Mesendoderm (in vitro differentiated cells): ENCODE measurements around the gene KREMEN2.

Experiments used
- DNase-seq: peaks from one replicate; pipeline ENCODE4 v3.0.0; 2013
- H2AK5ac ChIP-seq: 2 replicates; pipeline ENCODE4 v1.6.1; 2013; ENCODE audit warnings: low read length, inconsistent platforms
- H2BK120ac ChIP-seq: 2 replicates; pipeline ENCODE4 v1.6.1; 2013; ENCODE audit warnings: low read depth, mild to moderate bottlenecking, low read length, moderate library complexity, mixed read lengths
- H2BK15ac ChIP-seq: replicated peaks from 2 replicates; pipeline ENCODE4 v1.6.1; 2013; ENCODE audit warnings: low read depth, mild to moderate bottlenecking, moderate library complexity
- H2BK5ac ChIP-seq: 2 replicates; pipeline ENCODE4 v1.6.1; 2013; ENCODE audit warnings: low read length, inconsistent platforms
- H3K18ac ChIP-seq: 2 replicates; pipeline ENCODE4 v1.6.1; 2013; ENCODE audit warnings: mild to moderate bottlenecking, low read length, mixed read lengths
- H3K23ac ChIP-seq: one replicate; pipeline ENCODE4 v1.6.1; 2013; ENCODE audit warnings: low read length
- H3K27ac ChIP-seq: 2 replicates; pipeline ENCODE4 v1.5.1; 2013; ENCODE audit warnings: low read depth, mild to moderate bottlenecking, inconsistent platforms, low read length, moderate library complexity
- H3K27me3 ChIP-seq: 2 replicates; pipeline ENCODE4 v1.6.1; 2013; ENCODE audit warnings: low read length, control low read depth, mild to moderate bottlenecking, inconsistent platforms; ENCODE audit not compliant: insufficient read depth, poor library complexity
- H3K36me3 ChIP-seq: 2 replicates; pipeline ENCODE4 v1.6.1; 2013; ENCODE audit warnings: low read length, inconsistent platforms; ENCODE audit not compliant: control insufficient read depth, insufficient read depth
- H3K4ac ChIP-seq: one replicate; pipeline ENCODE4 v1.6.1; 2013; ENCODE audit warnings: low read depth, mild to moderate bottlenecking, low read length, moderate library complexity
- H3K4me1 ChIP-seq: 2 replicates; pipeline ENCODE4 v1.6.1; 2013; ENCODE audit warnings: low read depth, low read length, inconsistent platforms; ENCODE audit not compliant: control insufficient read depth
- H3K4me2 ChIP-seq: 2 replicates; pipeline ENCODE4 v1.6.1; 2013; ENCODE audit warnings: low read length
- H3K4me3 ChIP-seq: 2 replicates; pipeline ENCODE4 v1.5.1; 2013; ENCODE audit warnings: mild to moderate bottlenecking, low read length
- H3K56ac ChIP-seq: one replicate; pipeline ENCODE4 v1.6.1; 2013; ENCODE audit warnings: low read length
- H3K79me1 ChIP-seq: 2 replicates; pipeline ENCODE4 v1.6.1; 2013; ENCODE audit warnings: low read length, inconsistent platforms
- H3K79me2 ChIP-seq: 2 replicates; pipeline ENCODE4 v1.6.1; 2013; ENCODE audit warnings: mild to moderate bottlenecking, low read length; ENCODE audit not compliant: control insufficient read depth, insufficient read depth
- H3K9ac ChIP-seq: 2 replicates; pipeline ENCODE4 v1.6.1; 2013; ENCODE audit warnings: low read length, inconsistent platforms
- H4K5ac ChIP-seq: one replicate; pipeline ENCODE4 v1.6.1; 2013; ENCODE audit warnings: low read length
- H4K8ac ChIP-seq: one replicate; pipeline ENCODE4 v1.6.1; 2013; ENCODE audit warnings: low read depth, mild to moderate bottlenecking, control low read depth, low read length, moderate library complexity
- WGBS: extraction: QIAGEN DNeasy Blood & Tissue Kit; methylation state at CpG from one replicate; pipeline ENCODE4 v1.1.7; 2013; ENCODE audit warnings: low lambda C conversion rate, missing lambda C conversion rate; ENCODE audit not compliant: insufficient coverage; ENCODE audit errors: extremely low coverage; 5-methylcytosine and 5-hydroxymethylcytosine counted together

The KREMEN2 gene

GRCh38 chr16:2976201-2976600 is 12.1 kb downstream of the KREMEN2 start:
- Histone ChIP-seq H2BK15ac (no peak overlapping the region), H2BK5ac (no peak overlapping the region), H3K56ac (no peak overlapping the region), H3K4me3 (no peak overlapping the region), H3K27ac (no peak overlapping the region), H4K8ac (no peak overlapping the region), H2BK120ac (no peak overlapping the region), H3K79me2 (peaks cover 11% of the 10 kb centered on the region), H3K9ac (no peak overlapping the region), H3K4ac (no peak overlapping the region), H3K4me2 (no peak overlapping the region), H3K79me1 (peaks cover 11% of the 10 kb centered on the region), H3K23ac (no peak overlapping the region), H4K5ac (no peak overlapping the region), H3K18ac (no peak overlapping the region), H3K36me3 (peaks cover 10% of the 10 kb centered on the region), H3K4me1 (no peaks in the 10 kb centered on the region), H3K27me3 (no peaks in the 10 kb centered on the region), H2AK5ac (no peak overlapping the region)
- no peak for DNase-seq
- no CpG with 5 or more reads among the region's 7 CpGs for WGBS

DNA sequence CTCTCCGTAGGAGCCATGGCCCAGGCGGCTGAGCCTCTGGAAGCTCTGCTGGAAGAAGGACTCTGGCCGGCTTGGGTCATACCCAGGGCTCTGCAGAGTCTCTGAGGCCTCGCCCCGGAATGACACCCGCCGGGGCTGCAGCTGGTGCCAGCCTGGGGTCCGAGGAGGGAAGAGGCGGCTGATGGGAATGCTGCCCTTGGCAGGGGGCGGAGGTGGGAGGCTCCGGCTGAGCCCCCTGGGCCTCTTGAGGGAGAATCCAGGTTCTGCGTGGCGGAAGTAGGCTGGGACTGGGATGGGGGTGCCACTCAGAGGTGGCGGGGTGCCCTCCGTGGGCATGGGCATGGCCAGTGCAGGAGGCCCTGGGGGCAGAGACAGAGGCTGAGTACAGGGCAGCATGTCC is 12.6 kb downstream of the KREMEN2 start:
- H2BK15ac ChIP-seq = no peak overlapping the region
- no peak overlapping the region for H2AK5ac ChIP-seq
- no peak overlapping the region for H4K8ac ChIP-seq
- H3K18ac ChIP-seq = no peak overlapping the region
- H3K36me3 ChIP-seq = peaks cover 10% of the 10 kb centered on the region
- peaks cover 11% of the 10 kb centered on the region for H3K79me2 ChIP-seq
- no peak overlapping the region for H3K4ac ChIP-seq
- H3K79me1 ChIP-seq = peaks cover 11% of the 10 kb centered on the region
- no peaks in the 10 kb centered on the region for H3K27me3 ChIP-seq
- H4K5ac ChIP-seq = no peak overlapping the region
- no peak for DNase-seq
- no CpG with 5 or more reads among the region's 15 CpGs for WGBS
- H3K4me1 ChIP-seq = no peaks in the 10 kb centered on the region
- no peak overlapping the region for H2BK5ac ChIP-seq
- no peak overlapping the region for H3K4me2 ChIP-seq
- H3K27ac ChIP-seq = no peak overlapping the region
- no peak overlapping the region for H2BK120ac ChIP-seq
- no peak overlapping the region for H3K4me3 ChIP-seq
- no peak overlapping the region for H3K56ac ChIP-seq
- no peak overlapping the region for H3K9ac ChIP-seq
- no peak overlapping the region for H3K23ac ChIP-seq

DNA sequence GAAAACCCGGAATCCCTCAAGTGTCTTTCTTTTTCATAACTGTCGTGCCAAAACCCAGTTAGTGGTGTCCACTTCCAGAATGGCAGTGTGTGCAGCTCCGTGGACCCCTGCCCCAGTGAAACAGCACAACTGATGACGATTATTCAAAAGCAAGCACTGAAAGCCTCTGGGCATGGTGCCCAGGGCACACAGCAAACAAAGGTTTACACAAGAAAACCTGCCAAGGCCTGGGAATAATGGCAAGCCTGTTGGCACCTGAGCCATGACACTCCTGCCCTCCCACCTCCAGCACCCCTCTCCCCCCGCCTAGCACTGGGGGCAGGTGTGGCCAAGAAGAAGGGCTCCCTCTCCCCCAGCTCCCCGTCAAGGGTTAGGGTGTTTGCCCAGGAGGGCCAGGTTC is 13.4 kb downstream of the KREMEN2 start:
- Histone ChIP-seq H3K4me2 (no peak overlapping the region), H4K5ac (no peak overlapping the region), H3K18ac (no peak overlapping the region), H4K8ac (no peak overlapping the region), H3K79me1 (peaks cover 11% of the 10 kb centered on the region), H3K27me3 (no peaks in the 10 kb centered on the region), H3K4me3 (no peak overlapping the region), H3K27ac (no peak overlapping the region), H2BK5ac (no peak overlapping the region), H3K4ac (no peak overlapping the region), H2BK15ac (no peak overlapping the region), H3K56ac (no peak overlapping the region), H3K23ac (no peak overlapping the region), H3K4me1 (peaks cover 2% of the 10 kb centered on the region), H3K79me2 (peaks cover 11% of the 10 kb centered on the region), H2BK120ac (no peak overlapping the region), H2AK5ac (no peak overlapping the region), H3K36me3 (peaks cover 8% of the 10 kb centered on the region), H3K9ac (no peak overlapping the region)
- no peak for DNase-seq
- no CpG with 5 or more reads among the region's 6 CpGs for WGBS

DNA sequence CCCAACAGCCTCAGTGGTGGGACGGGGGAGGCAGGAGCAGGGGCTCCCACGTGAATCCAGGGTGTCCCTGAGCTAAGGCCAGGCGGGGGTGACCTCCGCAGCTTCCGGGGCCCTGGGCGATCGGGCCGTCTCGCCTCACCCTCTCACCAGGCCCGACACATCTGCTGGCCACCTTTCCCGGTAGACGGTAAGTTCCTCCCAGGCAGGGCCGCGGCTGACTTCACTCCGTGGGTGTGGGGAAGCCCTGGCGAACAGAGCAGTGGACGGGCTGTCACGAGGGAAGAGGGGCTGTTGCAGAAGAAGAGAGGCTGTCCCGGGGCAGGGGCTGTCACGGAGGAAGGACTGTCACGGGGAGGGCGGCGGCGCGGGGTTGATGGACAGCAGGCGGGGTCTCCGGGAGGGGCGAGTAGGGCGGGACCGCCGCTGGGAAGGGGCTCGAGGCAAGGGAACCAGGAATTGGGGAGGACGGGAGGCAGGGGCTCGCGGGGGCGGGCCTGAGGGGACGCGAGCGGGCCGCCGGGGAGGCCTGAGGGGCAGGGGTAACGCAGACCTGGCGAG is 15.7 kb downstream of the KREMEN2 start:
- Histone ChIP-seq H2BK120ac (peak overlapping the region; percentile 37), H3K79me1 (peaks cover 11% of the 10 kb centered on the region), H3K27ac (peak overlapping the region; percentile 81), H4K8ac (peak overlapping the region; percentile 83), H3K36me3 (peaks cover 6% of the 10 kb centered on the region), H3K56ac (peak overlapping the region; percentile 97), H3K27me3 (no peaks in the 10 kb centered on the region), H3K4me1 (peaks cover 2% of the 10 kb centered on the region), H3K79me2 (peaks cover 11% of the 10 kb centered on the region), H3K9ac (peak overlapping the region; percentile 96), H2AK5ac (no peak overlapping the region), H4K5ac (no peak overlapping the region), H3K4ac (peak overlapping the region; percentile 97), H2BK5ac (peak overlapping the region; percentile 59), H3K4me3 (peak overlapping the region; percentile 86), H3K18ac (peak overlapping the region; percentile 97), H3K23ac (peak overlapping the region; percentile 66), H3K4me2 (peak overlapping the region; percentile 97), H2BK15ac (no peak overlapping the region)
- no peak for DNase-seq
- no CpG with 5 or more reads among the region's 43 CpGs for WGBS

DNA sequence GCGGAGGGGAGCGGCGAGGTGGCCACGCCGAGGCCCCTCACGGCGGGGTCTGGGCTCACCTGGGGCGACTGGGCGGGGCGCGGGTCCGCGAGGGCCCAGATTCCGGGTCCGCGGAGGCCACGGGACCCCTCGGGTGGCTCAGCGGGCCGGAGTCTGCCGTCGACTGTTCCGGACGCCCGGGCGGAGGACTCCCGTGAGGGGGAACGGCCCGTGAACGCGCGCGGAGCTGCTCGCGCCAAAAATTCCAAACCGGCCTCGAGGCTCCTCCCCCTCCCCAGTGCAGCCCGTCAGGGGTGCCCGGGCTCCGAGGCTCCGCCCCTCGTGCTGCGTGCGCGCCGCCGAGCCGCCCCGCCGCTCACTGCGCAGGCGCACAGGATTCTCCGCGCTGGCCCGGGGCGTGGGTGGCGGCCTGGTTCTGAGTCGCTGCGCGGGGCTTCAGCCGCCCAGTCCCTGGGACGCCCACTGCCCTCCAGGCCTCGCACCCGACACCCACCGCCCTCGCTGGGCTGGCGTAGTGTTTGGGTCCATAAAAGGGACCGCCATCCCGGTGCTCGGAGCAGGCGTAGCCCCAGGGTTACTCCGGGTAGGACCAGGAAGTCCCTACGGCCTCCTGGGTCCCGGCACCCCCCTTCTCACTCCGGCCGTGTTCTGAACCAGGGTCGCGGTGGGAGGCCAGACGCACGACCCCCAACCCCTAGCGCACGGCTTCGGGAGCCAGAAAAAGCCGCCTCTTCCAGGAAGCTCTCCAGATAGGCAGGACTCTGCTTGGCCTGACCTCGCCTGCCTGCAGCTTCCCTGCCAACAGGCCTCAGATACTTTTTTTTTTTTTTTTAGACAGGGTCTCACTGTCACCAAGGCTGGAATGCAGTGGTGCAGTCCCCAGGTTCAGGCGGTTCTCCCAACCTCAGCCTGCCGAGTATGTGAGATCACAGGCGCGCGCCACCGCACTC is 16.4 kb downstream of the KREMEN2 start, which contains the start of gene PKMYT1:
Gene PKMYT1 (minus strand): TSS at position 220 of the 950 bp plus-strand sequence. CDS start 789 bp downstream, outside the sequence.
- H2AK5ac ChIP-seq = peak within 1 kb of the TSS; percentile 36
- H3K23ac ChIP-seq = peak within 1 kb of the TSS; percentile 97
- peaks cover 6% of the 10 kb centered on the region for H3K36me3 ChIP-seq
- peak within 1 kb of the TSS; percentile 97 for H3K9ac ChIP-seq
- H4K5ac ChIP-seq = no peak within 1 kb of the TSS
- no peak within 1 kb of the TSS for H2BK15ac ChIP-seq
- peak; percentile 87 for DNase-seq
- peak within 1 kb of the TSS; percentile 86 for H3K4me3 ChIP-seq
- no CpG with 5 or more reads among the region's 91 CpGs for WGBS
- H3K56ac ChIP-seq = peak within 1 kb of the TSS; percentile 99
- peaks cover 2% of the 10 kb centered on the region for H3K4me1 ChIP-seq
- H3K4me2 ChIP-seq = peak within 1 kb of the TSS; percentile 97
- peak within 1 kb of the TSS; percentile 82 for H3K27ac ChIP-seq
- peak within 1 kb of the TSS; percentile 97 for H3K4ac ChIP-seq
- H4K8ac ChIP-seq = peak within 1 kb of the TSS; percentile 97
- peak within 1 kb of the TSS; percentile 37 for H2BK120ac ChIP-seq
- H3K79me1 ChIP-seq = peaks cover 11% of the 10 kb centered on the region
- H3K27me3 ChIP-seq = no peaks in the 10 kb centered on the region
- peak within 1 kb of the TSS; percentile 97 for H3K18ac ChIP-seq
- peaks cover 11% of the 10 kb centered on the region for H3K79me2 ChIP-seq
- peak within 1 kb of the TSS; percentile 99 for H2BK5ac ChIP-seq
